ENCODE data around the gene TNS2.
A peak's percentile ranks its signal among the peaks of the same experiment; 100 is the strongest.
"Not testable (repeated sequence)": the region's sequence is repeated elsewhere in the genome, so short reads cannot be mapped to it uniquely, and the experiment has no call there.

TNS2 gene

DNA sequence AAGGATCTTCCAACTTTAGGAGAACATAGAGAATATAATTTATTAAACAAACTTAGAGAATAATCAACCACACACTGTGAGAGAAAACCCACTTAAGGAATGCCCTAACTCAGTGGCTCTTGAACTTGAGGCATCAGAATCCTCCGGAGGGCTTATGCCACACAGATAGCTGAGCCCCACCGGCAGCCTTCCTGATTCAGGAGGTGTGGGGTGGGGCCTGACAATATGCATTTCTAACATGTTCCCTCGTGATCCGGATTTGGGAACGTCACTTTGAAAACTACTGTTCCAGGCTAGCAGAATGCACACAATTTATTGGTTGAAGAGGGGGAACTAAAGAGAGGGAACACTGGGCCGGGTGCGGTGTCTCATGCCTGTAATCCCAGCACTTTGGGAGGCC, 51.4 kb downstream of the TNS2 start:
- DNase-seq, result peak in 1 of 10 donors; percentile 64
- intact Hi-C loops (cut with DNase I), result no loop called here

DNA sequence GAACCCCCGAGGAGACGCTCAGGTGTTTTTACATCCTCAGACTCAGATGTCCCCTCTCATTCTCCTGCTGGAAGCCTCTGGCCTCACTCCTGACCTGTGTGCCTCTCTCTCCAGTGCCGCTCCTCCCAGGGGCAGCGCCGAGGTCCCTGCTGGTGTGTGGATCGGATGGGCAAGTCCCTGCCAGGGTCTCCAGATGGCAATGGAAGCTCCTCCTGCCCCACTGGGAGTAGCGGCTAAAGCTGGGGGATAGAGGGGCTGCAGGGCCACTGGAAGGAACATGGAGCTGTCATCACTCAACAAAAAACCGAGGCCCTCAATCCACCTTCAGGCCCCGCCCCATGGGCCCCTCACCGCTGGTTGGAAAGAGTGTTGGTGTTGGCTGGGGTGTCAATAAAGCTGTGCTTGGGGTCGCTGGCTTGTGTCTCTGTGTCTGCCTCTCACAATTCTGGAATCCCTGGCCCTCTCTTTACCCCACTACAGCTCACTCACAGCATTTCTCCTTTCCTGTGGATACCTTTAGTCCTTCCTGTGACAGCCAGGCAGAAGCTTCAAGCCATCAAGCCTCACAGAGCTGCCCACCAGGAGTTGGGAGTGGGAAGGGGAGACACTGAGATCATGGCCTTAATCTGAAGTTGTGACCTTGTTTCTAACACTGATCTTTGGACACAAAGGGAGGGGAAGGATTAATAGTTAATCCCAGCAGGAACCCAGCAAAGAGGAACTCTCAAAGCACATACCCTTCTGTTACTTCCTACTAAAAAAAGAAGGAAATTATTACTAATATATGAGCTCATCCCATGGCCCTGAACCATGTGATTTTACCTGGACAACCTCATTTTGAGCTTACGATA, 52.3 kb downstream of the TNS2 start:
- intact Hi-C loops (cut with DNase I), result no loop called here
- peak in 1 of 10 donors; percentile 48 for DNase-seq

- peak in 1 of 10 donors; percentile 64 for DNase-seq
- intact Hi-C loops (cut with DNase I), result no loop called here
Observed at GRCh38 chr12:53102883-53103807, 53.3 kb downstream of the TNS2 start, which contains the start of gene SOAT2. SOAT2 (plus strand) TSS chr12:53103486; CDS start chr12:53103578, 92 bp downstream.

- intact Hi-C loops (cut with DNase I), result no loop called here
- DNase-seq, result peak in 1 of 10 donors; percentile 50
Observed at GRCh38 chr12:53103860-53104305, 54.0 kb downstream of the TNS2 start.

DNA sequence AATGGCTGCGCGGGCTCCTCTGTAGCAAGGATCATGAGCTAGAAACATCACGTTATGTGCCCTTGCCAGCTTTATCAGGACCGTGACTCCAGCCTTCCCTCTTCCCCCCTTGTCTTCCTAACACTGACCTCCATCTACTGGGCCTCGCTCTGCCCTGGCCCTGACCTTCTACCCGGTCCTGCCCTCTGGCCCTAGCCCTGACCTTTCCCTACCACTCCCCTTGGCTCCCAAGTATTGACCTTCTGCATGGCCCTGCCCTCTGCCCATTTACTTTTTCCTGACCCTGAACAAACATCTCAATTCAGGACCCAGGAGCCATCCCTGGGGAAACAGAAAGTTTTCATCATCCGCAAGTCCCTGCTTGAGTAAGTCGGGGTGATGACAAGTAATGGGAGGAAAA, 55.4 kb downstream of the TNS2 start:
- intact Hi-C loops (cut with DNase I), result no loop called here
- peak in 1 of 10 donors; percentile 12 for DNase-seq

GRCh38 chr12:53105712-53106439, 56.0 kb downstream of the TNS2 start:
- peak in 1 of 10 donors; percentile 59 for DNase-seq
- intact Hi-C loops (cut with DNase I), result no loop called here

DNA sequence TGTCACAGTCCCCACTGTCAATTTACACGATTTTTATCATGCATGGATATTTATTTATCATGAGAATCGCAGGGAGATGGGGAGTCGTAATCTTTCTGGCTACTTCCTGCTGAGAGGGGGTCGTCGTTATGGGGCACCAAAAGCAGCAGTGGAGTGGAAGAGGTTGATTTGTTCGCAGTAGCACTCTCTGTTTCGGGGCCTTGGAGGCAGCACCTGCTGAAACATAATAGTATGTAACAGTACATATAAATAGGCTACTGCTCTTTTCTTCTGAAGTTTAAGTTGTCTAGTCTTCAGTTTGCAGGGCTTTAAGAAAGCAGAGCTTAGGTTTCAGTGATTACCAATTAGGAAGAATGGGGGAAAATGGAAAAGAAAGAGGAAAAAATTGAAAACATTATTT, 57.3 kb downstream of the TNS2 start:
- DNase-seq, result peak in 1 of 10 donors; percentile 16
- intact Hi-C loops (cut with DNase I), result no loop called here

- intact Hi-C loops (cut with DNase I), result not testable (repeated sequence)
Observed at GRCh38 chr12:53112431-53112830, 62.6 kb downstream of the TNS2 start.

DNA sequence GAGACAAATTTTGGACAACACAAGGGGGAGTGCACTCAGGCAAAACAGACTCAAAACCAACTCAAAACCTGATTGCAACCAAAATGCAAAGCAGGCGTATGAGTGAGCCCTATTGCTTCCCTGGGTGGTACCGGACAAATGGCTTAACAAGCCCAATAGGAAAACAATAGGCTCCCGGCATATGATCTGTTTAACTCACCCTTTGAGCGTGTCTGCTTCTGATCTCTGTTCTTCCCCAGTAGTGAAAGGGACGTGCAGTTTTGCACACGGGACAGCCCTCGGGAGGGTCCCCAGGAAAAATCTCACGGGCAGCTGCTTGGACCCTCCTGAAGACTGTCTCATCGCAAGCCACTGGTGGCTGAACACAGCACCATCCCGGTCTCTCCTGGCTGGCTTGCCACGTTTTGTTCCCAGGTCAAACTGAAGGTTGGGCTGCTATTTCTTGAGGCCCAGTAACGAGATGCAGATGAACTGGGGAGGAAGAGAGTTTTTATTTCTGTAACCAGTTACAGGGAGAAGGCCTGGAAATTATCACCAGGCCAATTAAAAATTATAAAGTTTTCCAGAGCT, 63.4 kb downstream of the TNS2 start:
- peak in 1 of 10 donors; percentile 67 for DNase-seq
- intact Hi-C loops (cut with DNase I), result no loop called here

More at GRCh38 chr12:53112431-53112830, 62.6 kb downstream of the TNS2 start:
- not testable (repeated sequence) for DNase-seq

- intact Hi-C loops (cut with DNase I), result no loop called here
- DNase-seq, result no peak
Observed at GRCh38 chr12:53113951-53114350, 64.1 kb downstream of the TNS2 start.

All from posterior cingulate gyrus (tissue), 11 donors.